ENCODE data around the gene EFCC1.

Gene EFCC1

GRCh38 chr3:129005526-129006303 is 4.6 kb downstream of the EFCC1 start:
- no peak for TF ChIP-seq CTCF (conservative IDR thresholded peaks at IDR 0.05; ENCODE audit: low read depth, low read length)
- H3K4me3 ChIP-seq (ENCODE audit: low read length) = no peak overlapping the region
- DNase-seq (ENCODE audit: low read depth) = no peak

- no peak for TF ChIP-seq CTCF (conservative IDR thresholded peaks at IDR 0.05; ENCODE audit: low read depth, low read length)
- no peak overlapping the region for H3K4me3 ChIP-seq (ENCODE audit: low read length)
- DNase-seq (ENCODE audit: low read depth) = no peak
Measured at GRCh38 chr3:129006864-129007263, 5.8 kb downstream of the EFCC1 start.

GRCh38 chr3:129007792-129008191 is 6.7 kb downstream of the EFCC1 start:
- DNase-seq (ENCODE audit: low read depth) = no peak
- no peak for TF ChIP-seq CTCF (conservative IDR thresholded peaks at IDR 0.05; ENCODE audit: low read depth, low read length)

DNA sequence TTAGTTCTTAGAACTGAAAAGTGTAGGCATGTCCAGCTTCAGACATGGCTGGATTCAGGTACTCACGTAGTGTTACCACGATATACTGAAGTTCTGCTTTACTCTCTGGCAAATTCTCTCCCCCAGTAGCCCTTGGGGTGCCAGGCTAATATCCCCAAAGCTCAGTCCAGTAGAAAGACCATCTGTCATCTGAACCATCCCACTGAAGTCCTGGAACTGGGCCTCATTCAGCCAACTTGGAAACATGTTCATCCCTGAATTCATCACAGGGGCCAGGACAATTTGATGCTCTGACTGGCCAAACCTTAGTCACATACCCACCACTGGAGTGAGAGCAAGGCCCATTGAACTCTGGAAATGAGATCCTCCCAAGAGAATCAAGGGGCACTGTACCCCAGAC is 8.2 kb downstream of the EFCC1 start:
- TF ChIP-seq CTCF (conservative IDR thresholded peaks at IDR 0.05; ENCODE audit: low read depth, low read length) = no peak
- no peak overlapping the region for H3K4me3 ChIP-seq (ENCODE audit: low read length)
- DNase-seq (ENCODE audit: low read depth) = no peak

More at GRCh38 chr3:129007792-129008191, 6.7 kb downstream of the EFCC1 start:
- no peak overlapping the region for H3K4me3 ChIP-seq (ENCODE audit: low read length)

- DNase-seq (ENCODE audit: low read depth) = no peak
- TF ChIP-seq CTCF (conservative IDR thresholded peaks at IDR 0.05; ENCODE audit: low read depth, low read length) = no peak
- no peak overlapping the region for H3K4me3 ChIP-seq (ENCODE audit: low read length)
Measured at GRCh38 chr3:129010310-129010956, 9.3 kb downstream of the EFCC1 start.

GRCh38 chr3:129013491-129013891 is 12.4 kb downstream of the EFCC1 start:
- TF ChIP-seq CTCF (conservative IDR thresholded peaks at IDR 0.05; ENCODE audit: low read depth, low read length) = no peak
- H3K4me3 ChIP-seq (ENCODE audit: low read length) = no peak overlapping the region
- no peak for DNase-seq (ENCODE audit: low read depth)

- DNase-seq (ENCODE audit: low read depth) = no peak
- H3K4me3 ChIP-seq (ENCODE audit: low read length) = no peak overlapping the region
- TF ChIP-seq CTCF (conservative IDR thresholded peaks at IDR 0.05; ENCODE audit: low read depth, low read length) = no peak
Measured at GRCh38 chr3:129014148-129014547, 13.0 kb downstream of the EFCC1 start.
